K562 (cell line): ENCODE results near the gene PITPNC1. TPM values are rescaled to one million over a fixed set of nuclear protein-coding genes. Genes with fewer than 3 reads are reported as not detected.

Experiments
- ATAC-seq: fragments of 200-7000 bp; cut with Tn5 transposase; 3 replicates; pipeline ENCODE4 v1.9.1; 2020; ENCODE audit warnings: moderate library complexity
- BruUV-seq: library from RNA; stranded (reverse); fragments of 400-500 nt; replicated peaks from 2 replicates; lab custom pipeline; 2021; lab: Mats Ljungman, UMichigan
- CTCF ChIA-PET: fragments of 300-600 bp; formaldehyde crosslinking; extraction: SDS; loops from one replicate; lab custom pipeline; 2021; ENCODE audit warnings: low intra/inter-chr PET ratio; lab: Yijun Ruan, JAX
- POLR2A ChIA-PET: fragments of 300-600, 350-650 bp; sonication (Branson Sonifier 250); formaldehyde crosslinking; extraction: SDS; loops from one replicate; lab custom pipeline; 2021; ENCODE audit warnings: antibody characterized with exemption, inconsistent platforms; lab: Yijun Ruan, JAX
- DNase-seq, 4 experiments: peaks; one replicate each; pipeline versions ENCODE4 v3.0.0 to v3.0.0-alpha.2; 2011 to 2018; ENCODE audit warnings: low spot score in 3 of 4, mixed read lengths in 3 of 4; ENCODE audit errors: extremely low read depth in 1 of 4
- FAIRE-seq: peaks from 2 replicates; lab custom pipeline; 2011; peaks lifted over from hg19 to GRCh38; lab: Jason Lieb, UNC
- H2AFZ ChIP-seq: 2 replicates; pipeline ENCODE4 v1.6.0; 2011; ENCODE audit warnings: low read depth, low read length, control low read depth, inconsistent platforms
- H3K27ac ChIP-seq: fragments of 200-600 bp; 3 replicates; pipeline ENCODE4 v1.8.0; 2011; ENCODE audit warnings: low read depth, mild to moderate bottlenecking, control low read depth, inconsistent platforms, low read length, moderate library complexity, mixed read lengths; ENCODE audit errors: extremely low read depth
- H3K27me3 ChIP-seq, 2 experiments: fragments of 300-600 bp in 1 of 2; 2 replicates in 1 of 2; 3 replicates in 1 of 2; pipeline versions ENCODE4 v1.6.0 to v1.8.0; 2011; ENCODE audit warnings: inconsistent platforms in 2 of 2, low read length in 2 of 2, mild to moderate bottlenecking in 1 of 2, mixed read lengths in 1 of 2, moderate library complexity in 1 of 2; ENCODE audit not compliant: control insufficient read depth in 2 of 2, insufficient read depth in 2 of 2
- H3K36me3 ChIP-seq: fragments of 300-600 bp; 3 replicates; pipeline ENCODE4 v1.8.0; 2011; ENCODE audit warnings: mild to moderate bottlenecking, low read length, inconsistent platforms; ENCODE audit not compliant: control insufficient read depth, insufficient read depth
- H3K4me1 ChIP-seq, 2 experiments: fragments of 200-600 bp in 1 of 2; replicated peaks in 1 of 2; 2 replicates in 1 of 2; 3 replicates in 1 of 2; pipeline versions ENCODE4 v1.5.1 to v1.8.0; 2011; ENCODE audit warnings: inconsistent platforms in 2 of 2, low read length in 2 of 2, mild to moderate bottlenecking in 1 of 2, mixed read lengths in 1 of 2, moderate library complexity in 1 of 2; ENCODE audit not compliant: control insufficient read depth in 2 of 2, insufficient read depth in 2 of 2
- H3K4me2 ChIP-seq: 2 replicates; pipeline ENCODE4 v1.6.1; 2011; ENCODE audit warnings: low read length, control low read depth, inconsistent platforms, mixed read lengths; ENCODE audit not compliant: insufficient read depth
- H3K4me3 ChIP-seq: fragments of 200-600 bp; sonication (generic), shearing (Covaris generic); 2 replicates; pipeline ENCODE4 v1.5.1; 2016; ENCODE audit warnings: control low read depth, inconsistent platforms
- H3K79me2 ChIP-seq: fragments of 200-600 bp; 3 replicates; pipeline ENCODE4 v1.8.0; 2011; ENCODE audit warnings: low read length, inconsistent platforms; ENCODE audit not compliant: control insufficient read depth, insufficient read depth
- H3K9ac ChIP-seq, 2 experiments: 2 replicates each; pipeline versions ENCODE4 v1.6.0 to v1.6.1; 2011; ENCODE audit warnings: low read depth in 2 of 2, low read length in 2 of 2, control low read depth in 1 of 2, inconsistent platforms in 1 of 2, mild to moderate bottlenecking in 1 of 2, mixed read lengths in 1 of 2; ENCODE audit not compliant: insufficient read depth in 1 of 2
- H3K9me1 ChIP-seq: one replicate; pipeline ENCODE4 v1.6.0; 2011; ENCODE audit warnings: inconsistent platforms, mild to moderate bottlenecking, low read length, moderate library complexity; ENCODE audit not compliant: control insufficient read depth, insufficient read depth
- H3K9me3 ChIP-seq: replicated peaks from 2 replicates; pipeline ENCODE4 v1.5.1; 2011; ENCODE audit warnings: low read depth, low read length, inconsistent platforms; ENCODE audit not compliant: control insufficient read depth, insufficient read depth
- H4K20me1 ChIP-seq: replicated peaks from 2 replicates; pipeline ENCODE4 v1.6.1; 2011; ENCODE audit warnings: low read length, inconsistent platforms, mixed read lengths; ENCODE audit not compliant: control insufficient read depth, insufficient read depth
- CBX1 ChIP-seq: sonication (generic); IDR thresholded peaks from 2 replicates; pipeline ENCODE4 v1.6.1; 2016; ENCODE audit warnings: antibody characterized with exemption, low read depth, mild to moderate bottlenecking
- ERF ChIP-seq: fragments of 450-650 bp; formaldehyde crosslinking; IDR thresholded peaks from 2 replicates; pipeline ENCODE4 v1.4.0; 2020; ENCODE audit warnings: mild to moderate bottlenecking, mixed read lengths
- HSF4 ChIP-seq: fragments of 250-450 bp; sonication (Bioruptor Pico); IDR thresholded peaks from 2 replicates; pipeline ENCODE4 v2.1.2; 2022; ENCODE audit warnings: mild to moderate bottlenecking, moderate library complexity, borderline replicate concordance
- JUND ChIP-seq, 2 experiments: IDR thresholded peaks; 2 replicates in 1 of 2; 3 replicates in 1 of 2; pipeline ENCODE4 v1.6.1; 2011; ENCODE audit warnings: borderline replicate concordance in 2 of 2, low read depth in 2 of 2, low read length in 2 of 2, improper control_type of control experiment in 1 of 2, missing biosample characterization in 1 of 2, missing genetic modification characterization in 1 of 2, missing genetic modification reagents in 1 of 2
- POLR2A ChIP-seq: fragments of 450-650 bp; conservative IDR thresholded peaks from 2 replicates; pipeline ENCODE4 v1.6.1; 2016
- SREBF2 ChIP-seq: sonication (generic); formaldehyde crosslinking; IDR thresholded peaks from 2 replicates; pipeline ENCODE4 v1.4.0; 2020; ENCODE audit warnings: mild to moderate bottlenecking, missing genetic modification reagents
- ZNF146 ChIP-seq: IDR thresholded peaks from one replicate; pipeline ENCODE4 v1.6.1; 2018; ENCODE audit warnings: missing compliant biosample characterization; ENCODE audit not compliant: unreplicated experiment
- ZNF197 ChIP-seq: fragments of 200-800 bp; sonication (Bioruptor generic); IDR thresholded peaks from 2 replicates; pipeline ENCODE4 v1.6.1; 2016; ENCODE audit warnings: low read depth, missing genetic modification characterization, missing compliant biosample characterization
- ZNF444 ChIP-seq: fragments of 250-450 bp; sonication (Bioruptor Pico); IDR thresholded peaks from 2 replicates; pipeline ENCODE4 v1.4.0; 2020; ENCODE audit warnings: mild to moderate bottlenecking, moderate library complexity
- WGBS: fragments of 100-300 bp; shearing (Covaris generic); methylation state at CpG from one replicate; pipeline ENCODE4 v1.1.6; 2016; ENCODE audit warnings: low coverage, mixed read lengths; ENCODE audit not compliant: insufficient coverage; ENCODE audit errors: missing lambda C conversion rate; 5-methylcytosine and 5-hydroxymethylcytosine counted together
- in situ Hi-C: fragments of 300-500 bp; cut with MboI; formaldehyde crosslinking; loops from 4 replicates; pipeline ENCODE4 v1.15.0; 2018; ENCODE audit warnings: inconsistent platforms, mixed read lengths
- intact Hi-C: fragments of 100-400 bp; cut with micrococcal nuclease; formaldehyde crosslinking; loops from 2 replicates; pipeline ENCODE4 v1.14.2; 2022
- polyA plus RNA-seq, 8 experiments: library from polyadenylated mRNA; depleted of rRNA in 4 of 8; stranded (reverse) in 5 of 8; unstranded in 3 of 8; fragments of >200 nt; fragmentation: Nextera tagmentation in 2 of 8; fragmentation: Illumina TruSeq in 1 of 8; extraction: Ambion mirVana in 2 of 8; extraction: Trizol in 1 of 8; gene quantifications; 2 replicates each; pipeline versions ENCODE4 v1.2.1 to v1.2.3, GENCODE V29; 2011 to 2014; ENCODE audit warnings: inconsistent platforms in 1 of 8, missing spikeins in 1 of 8
- total RNA-seq, 7 experiments: library from RNA; depleted of rRNA in 6 of 7; stranded (reverse); fragments of >200 nt in 6 of 7; fragmentation: Illumina TruSeq in 2 of 7; extraction: Trizol in 2 of 7; gene quantifications; 2 replicates each; pipeline versions ENCODE4 v1.2.1 to v1.2.3, GENCODE V29; 2011 to 2021; ENCODE audit warnings: low replicate concordance in 1 of 7
- TF ChIP-seq, protein P1 (sequence below), 2 experiments: fragments of 450-650 bp; IDR thresholded peaks; 2 replicates each; pipeline ENCODE4 v1.6.1; 2016; ENCODE audit warnings: mild to moderate bottlenecking in 2 of 2, borderline replicate concordance in 1 of 2, low read depth in 1 of 2, moderate library complexity in 1 of 2
- TF ChIP-seq, protein P2 (sequence below): fragments of 450-650 bp; formaldehyde crosslinking; IDR thresholded peaks from 2 replicates; pipeline ENCODE4 v1.4.0; 2020; ENCODE audit warnings: mild to moderate bottlenecking, moderate library complexity

PITPNC1 gene
- total and polyA plus RNA-seq, 9 of the 15 experiments (the other 6 are each of a cell fraction or from before 2014, with no cell fraction given) = 0.11 to 1.1 (median 0.65) TPM

DNA sequence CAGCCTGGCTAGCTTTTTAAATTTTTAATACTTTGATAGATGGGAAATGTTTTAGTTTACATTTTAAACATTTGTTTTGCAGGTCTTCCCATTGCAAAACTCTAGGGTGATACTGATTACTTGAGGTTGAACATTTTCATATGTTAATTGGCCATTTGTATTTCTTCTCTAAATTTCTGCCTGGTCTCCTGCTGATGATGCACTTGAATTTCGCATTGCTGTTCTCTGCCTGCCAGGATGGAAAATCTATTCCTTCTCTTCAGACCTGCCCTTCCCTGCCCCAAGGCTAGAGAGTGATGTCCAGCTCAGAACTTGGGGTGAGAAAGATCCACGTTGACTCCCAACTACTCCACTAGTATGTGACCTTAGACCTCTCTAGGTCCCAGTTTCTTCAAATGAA is 134.7 kb downstream of the PITPNC1 start:
- Histone ChIP-seq H3K4me2 (no peak overlapping the region), H3K27ac (no peak overlapping the region), H3K79me2 (no peaks in the 10 kb centered on the region), H3K9me3 (no peaks in the 10 kb centered on the region), H3K9ac (no peak overlapping the region), H3K9me1 (no peaks in the 10 kb centered on the region), H2AFZ (no peak overlapping the region), H3K36me3 (no peaks in the 10 kb centered on the region), H4K20me1 (no peaks in the 10 kb centered on the region), H3K4me3 (no peak overlapping the region), H3K27me3 (peaks cover 0 to 35% of the 10 kb centered on the region in 2 experiments; a peak in 3 of 5 replicates), H3K4me1 (no peaks in the 10 kb centered on the region)
- no peak for DNase-seq
- intact Hi-C loops = no loop called here
- ChIA-PET CTCF (no interaction called here), POLR2A (interaction anchor here (0.6 to 0.9 kb wide), 2 partner anchors 14 to 176 kb away, joined by 3 read pairs; no protein-coding TSS in a partner anchor)
- in situ Hi-C loops = no loop called here
- ATAC-seq = no peak
- TF ChIP-seq, protein P1, sequence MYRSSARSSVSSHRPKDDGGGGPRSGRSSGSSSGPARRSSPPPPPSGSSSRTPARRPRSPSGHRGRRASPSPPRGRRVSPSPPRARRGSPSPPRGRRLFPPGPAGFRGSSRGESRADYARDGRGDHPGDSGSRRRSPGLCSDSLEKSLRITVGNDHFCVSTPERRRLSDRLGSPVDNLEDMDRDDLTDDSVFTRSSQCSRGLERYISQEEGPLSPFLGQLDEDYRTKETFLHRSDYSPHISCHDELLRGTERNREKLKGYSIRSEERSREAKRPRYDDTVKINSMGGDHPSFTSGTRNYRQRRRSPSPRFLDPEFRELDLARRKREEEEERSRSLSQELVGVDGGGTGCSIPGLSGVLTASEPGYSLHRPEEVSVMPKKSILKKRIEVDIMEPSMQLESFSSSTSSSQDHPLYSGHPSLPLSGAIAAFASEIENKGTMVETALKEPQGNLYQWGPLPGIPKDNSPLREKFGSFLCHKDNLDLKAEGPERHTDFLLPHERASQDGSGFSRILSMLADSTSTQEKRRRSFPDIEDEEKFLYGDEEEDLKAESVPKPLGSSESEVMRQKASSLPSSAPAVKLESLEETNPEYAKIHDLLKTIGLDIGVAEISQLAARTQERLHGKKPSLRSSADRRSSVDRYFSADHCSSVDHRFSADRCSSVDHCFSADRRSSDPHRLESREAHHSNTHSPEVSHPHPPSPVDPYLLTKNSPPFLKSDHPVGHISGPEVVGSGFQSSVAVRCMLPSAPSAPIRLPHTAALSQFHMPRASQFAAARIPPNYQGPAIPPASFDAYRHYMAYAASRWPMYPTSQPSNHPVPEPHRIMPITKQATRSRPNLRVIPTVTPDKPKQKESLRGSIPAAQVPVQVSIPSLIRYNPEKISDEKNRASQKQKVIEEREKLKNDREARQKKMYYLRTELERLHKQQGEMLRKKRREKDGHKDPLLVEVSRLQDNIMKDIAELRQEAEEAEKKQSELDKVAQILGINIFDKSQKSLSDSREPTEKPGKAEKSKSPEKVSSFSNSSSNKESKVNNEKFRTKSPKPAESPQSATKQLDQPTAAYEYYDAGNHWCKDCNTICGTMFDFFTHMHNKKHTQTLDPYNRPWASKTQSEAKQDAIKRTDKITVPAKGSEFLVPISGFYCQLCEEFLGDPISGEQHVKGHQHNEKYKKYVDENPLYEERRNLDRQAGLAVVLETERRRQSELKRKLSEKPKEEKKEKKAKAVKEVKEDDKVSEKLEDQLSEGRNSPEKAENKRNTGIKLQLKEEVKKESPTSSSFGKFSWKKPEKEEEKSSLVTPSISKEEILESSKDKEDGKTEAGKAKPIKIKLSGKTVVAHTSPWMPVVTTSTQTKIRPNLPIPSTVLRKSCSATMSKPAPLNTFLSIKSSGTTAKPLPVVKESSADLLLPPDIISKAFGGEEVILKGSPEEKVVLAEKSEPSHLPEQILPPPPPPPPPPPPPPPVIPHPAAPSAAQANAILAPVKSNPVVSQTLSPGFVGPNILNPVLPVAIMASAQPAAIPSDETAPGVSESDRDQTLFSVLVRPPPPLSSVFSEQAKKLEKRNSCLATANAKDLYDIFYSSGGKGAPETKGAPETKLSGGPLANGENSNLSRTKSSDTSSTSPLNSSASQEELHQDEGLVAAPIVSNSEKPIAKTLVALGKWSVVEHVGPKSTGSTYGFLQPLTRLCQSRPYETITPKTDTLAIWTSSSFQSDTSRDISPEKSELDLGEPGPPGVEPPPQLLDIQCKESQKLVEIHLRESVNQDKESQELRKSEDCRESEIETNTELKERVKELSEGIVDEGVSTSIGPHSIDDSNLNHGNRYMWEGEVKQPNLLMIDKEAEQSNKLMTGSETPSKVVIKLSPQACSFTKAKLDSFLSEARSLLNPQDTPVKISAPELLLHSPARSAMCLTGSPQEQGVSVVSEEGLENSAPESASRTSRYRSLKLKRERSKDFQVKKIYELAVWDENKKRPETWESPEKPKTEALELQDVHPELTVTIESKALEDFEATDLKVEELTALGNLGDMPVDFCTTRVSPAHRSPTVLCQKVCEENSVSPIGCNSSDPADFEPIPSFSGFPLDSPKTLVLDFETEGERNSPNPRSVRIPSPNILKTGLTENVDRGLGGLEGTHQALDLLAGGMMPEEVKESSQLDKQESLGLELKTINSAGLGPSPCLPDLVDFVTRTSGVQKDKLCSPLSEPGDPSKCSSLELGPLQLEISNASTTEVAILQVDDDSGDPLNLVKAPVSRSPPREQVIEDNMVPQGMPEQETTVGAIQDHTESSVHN (IDR thresholded peaks at IDR 0.05; ENCODE audit: borderline replicate concordance in 1 of 2, low read depth in 1 of 2) = no peak
- TF ChIP-seq CBX1 (no peak), ERF (CRISPR knock-in tag) (no peak), POLR2A (no peak), HSF4 (CRISPR knock-in tag) (no peak), SREBF2 (no peak), JUND (IDR thresholded peaks at IDR 0.05; ENCODE audit: borderline replicate concordance, low read depth, low read length) (no peak), JUND (tag; IDR thresholded peaks at IDR 0.05; ENCODE audit: borderline replicate concordance, low read depth, low read length) (no peak), ZNF146 (CRISPR knock-in tag) (no peak), ZNF197 (CRISPR knock-in tag) (no peak), ZNF444 (no peak)
- TF ChIP-seq, protein P2, sequence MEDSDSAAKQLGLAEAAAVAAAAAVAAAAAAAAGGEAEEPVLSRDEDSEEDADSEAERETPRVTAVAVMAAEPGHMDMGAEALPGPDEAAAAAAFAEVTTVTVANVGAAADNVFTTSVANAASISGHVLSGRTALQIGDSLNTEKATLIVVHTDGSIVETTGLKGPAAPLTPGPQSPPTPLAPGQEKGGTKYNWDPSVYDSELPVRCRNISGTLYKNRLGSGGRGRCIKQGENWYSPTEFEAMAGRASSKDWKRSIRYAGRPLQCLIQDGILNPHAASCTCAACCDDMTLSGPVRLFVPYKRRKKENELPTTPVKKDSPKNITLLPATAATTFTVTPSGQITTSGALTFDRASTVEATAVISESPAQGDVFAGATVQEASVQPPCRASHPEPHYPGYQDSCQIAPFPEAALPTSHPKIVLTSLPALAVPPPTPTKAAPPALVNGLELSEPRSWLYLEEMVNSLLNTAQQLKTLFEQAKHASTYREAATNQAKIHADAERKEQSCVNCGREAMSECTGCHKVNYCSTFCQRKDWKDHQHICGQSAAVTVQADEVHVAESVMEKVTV (CRISPR knock-in tag) = no peak
- no peak for FAIRE-seq
- WGBS = 0% methylated on average over 2 of the region's 2 CpGs
- BruUV-seq = no TSS peak
